Esophagus squamous epithelium (tissue), 4 donors: ENCODE measurements around the gene FOXO6.

Source experiments
- POLR2A ChIP-seq, 4 donors: fragments of 450-650 bp; IDR thresholded peaks; one replicate each; pipeline ENCODE4 v1.6.1; 2017; ENCODE audit warnings: antibody characterized with exemption in 4 of 4, mild to moderate bottlenecking in 4 of 4, moderate library complexity in 3 of 4
- TF ChIP-seq, protein P1 (sequence below), 6 experiments: fragments of 450-650 bp in 4 of 6; fragments of 200-600 bp in 2 of 6; sonication (generic) in 2 of 6; IDR thresholded peaks; one replicate each; pipeline ENCODE4 v1.5.1; 2016 to 2019; ENCODE audit warnings: antibody characterized with exemption in 6 of 6, mild to moderate bottlenecking in 4 of 6, moderate library complexity in 4 of 6

DNA sequence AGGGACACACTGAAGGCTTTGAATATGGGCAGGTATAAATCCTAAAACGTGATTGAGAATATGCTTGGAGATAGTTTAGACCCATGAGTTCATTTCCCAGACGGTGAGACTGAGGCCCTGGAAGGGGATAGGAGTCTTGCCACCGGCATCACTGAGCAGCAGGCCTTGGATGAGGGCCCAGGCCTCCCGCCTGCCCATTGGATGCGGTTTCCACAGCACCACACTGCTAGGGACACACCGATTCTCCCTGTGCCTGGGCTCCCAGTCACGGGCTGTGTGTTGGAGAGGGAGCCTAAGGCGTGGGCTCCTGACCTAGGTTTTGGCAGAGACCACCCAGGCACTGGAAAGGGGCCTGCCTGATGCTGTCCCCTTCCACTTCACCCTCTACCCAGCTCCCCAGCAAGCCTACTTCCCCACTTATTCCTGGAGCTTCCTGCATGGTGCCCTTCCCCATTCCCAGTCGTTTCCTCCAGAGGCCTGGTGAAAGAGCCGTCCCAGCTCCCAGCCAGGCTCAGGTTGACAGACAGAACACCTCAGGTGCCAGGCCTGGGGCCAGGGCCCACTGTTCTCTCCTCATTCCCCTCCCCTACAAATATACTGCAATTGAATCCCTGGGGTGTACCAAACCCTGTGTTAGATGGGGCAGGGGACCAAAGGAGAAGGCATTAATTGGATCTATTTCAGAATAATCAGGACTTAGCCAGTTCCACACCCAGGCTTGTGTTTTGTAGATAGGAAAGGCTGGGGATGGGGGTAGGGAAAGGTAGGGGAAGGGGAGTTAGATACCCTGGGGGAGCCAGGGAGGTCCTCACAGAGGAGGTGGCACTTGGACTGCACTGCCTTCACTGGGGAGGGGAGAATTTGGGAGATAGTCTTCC is 3.4 kb downstream of the FOXO6 start:
- TF ChIP-seq, protein P1, sequence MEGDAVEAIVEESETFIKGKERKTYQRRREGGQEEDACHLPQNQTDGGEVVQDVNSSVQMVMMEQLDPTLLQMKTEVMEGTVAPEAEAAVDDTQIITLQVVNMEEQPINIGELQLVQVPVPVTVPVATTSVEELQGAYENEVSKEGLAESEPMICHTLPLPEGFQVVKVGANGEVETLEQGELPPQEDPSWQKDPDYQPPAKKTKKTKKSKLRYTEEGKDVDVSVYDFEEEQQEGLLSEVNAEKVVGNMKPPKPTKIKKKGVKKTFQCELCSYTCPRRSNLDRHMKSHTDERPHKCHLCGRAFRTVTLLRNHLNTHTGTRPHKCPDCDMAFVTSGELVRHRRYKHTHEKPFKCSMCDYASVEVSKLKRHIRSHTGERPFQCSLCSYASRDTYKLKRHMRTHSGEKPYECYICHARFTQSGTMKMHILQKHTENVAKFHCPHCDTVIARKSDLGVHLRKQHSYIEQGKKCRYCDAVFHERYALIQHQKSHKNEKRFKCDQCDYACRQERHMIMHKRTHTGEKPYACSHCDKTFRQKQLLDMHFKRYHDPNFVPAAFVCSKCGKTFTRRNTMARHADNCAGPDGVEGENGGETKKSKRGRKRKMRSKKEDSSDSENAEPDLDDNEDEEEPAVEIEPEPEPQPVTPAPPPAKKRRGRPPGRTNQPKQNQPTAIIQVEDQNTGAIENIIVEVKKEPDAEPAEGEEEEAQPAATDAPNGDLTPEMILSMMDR (IDR thresholded peaks at IDR 0.05), result no peak
- TF ChIP-seq POLR2A (IDR thresholded peaks at IDR 0.05), result no peak
